Articular chondrocyte of knee joint (primary cell): ENCODE measurements around the gene ST3GAL2. TPM values are rescaled to one million over a fixed set of nuclear protein-coding genes. Genes with fewer than 3 reads are reported as not detected.

Source experiments
- small RNA-seq: library from RNA; depleted of rRNA; stranded (forward); fragments of <200 nt; gene quantifications from one replicate; pipeline ENCODE3, GENCODE V24; 2012
- total RNA-seq: library from RNA; depleted of rRNA; stranded (reverse); fragments of >200 nt; gene quantifications from 2 replicates; pipeline ENCODE4 v1.2.3, GENCODE V29; 2012

ST3GAL2 gene, protein sequence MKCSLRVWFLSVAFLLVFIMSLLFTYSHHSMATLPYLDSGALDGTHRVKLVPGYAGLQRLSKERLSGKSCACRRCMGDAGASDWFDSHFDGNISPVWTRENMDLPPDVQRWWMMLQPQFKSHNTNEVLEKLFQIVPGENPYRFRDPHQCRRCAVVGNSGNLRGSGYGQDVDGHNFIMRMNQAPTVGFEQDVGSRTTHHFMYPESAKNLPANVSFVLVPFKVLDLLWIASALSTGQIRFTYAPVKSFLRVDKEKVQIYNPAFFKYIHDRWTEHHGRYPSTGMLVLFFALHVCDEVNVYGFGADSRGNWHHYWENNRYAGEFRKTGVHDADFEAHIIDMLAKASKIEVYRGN
- total RNA-seq = 17.8 and 23.9 TPM in 2 replicates

DNA sequence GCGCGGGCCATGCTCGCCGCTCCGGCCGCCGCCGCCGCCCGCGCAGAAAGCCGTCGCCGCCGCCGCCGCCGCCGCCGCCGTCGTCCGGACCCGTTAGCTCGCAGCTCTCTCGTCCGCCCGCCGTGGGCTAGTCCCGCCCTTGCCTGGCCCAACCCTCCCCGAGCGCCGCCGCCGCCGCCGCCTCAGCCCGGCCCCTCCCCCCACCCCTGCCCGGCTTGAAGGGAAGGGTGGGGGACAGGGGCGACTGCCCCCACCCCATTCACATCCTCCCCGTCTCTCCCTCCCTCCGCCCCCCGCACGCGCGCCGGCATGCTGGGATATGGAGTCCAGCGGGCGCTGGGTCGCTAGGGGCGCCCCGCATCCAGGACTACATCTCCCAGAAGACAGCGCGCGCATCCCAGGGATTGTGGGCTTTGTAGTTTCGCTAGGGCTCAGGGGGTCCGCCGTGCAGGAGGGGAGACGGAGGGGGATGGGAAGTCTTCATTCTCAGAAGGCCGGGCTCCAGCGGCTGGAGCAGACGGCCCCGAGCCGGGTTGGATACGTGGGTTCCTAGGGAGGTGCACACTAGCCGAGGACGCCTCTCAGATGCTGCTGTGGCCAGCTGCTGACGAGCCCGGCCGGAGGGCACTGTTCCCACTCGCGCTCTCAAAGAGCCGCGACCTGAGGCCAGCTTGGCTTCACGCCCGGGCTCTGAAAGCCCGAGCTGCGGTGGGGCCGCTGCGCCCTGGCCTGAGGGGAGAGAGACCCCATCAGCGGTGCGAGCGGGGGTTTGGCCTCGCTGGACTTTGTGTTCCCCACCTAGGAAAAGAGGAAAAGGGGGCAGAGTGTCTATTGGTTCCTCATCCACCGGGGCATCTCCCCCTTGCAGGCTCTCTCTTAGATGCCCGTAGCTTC lies at the start of gene ST3GAL2:
Gene ST3GAL2 (minus strand): TSS at position 132 of the 894 bp plus-strand sequence. CDS start 40,570 bp downstream, outside the sequence.

DNA sequence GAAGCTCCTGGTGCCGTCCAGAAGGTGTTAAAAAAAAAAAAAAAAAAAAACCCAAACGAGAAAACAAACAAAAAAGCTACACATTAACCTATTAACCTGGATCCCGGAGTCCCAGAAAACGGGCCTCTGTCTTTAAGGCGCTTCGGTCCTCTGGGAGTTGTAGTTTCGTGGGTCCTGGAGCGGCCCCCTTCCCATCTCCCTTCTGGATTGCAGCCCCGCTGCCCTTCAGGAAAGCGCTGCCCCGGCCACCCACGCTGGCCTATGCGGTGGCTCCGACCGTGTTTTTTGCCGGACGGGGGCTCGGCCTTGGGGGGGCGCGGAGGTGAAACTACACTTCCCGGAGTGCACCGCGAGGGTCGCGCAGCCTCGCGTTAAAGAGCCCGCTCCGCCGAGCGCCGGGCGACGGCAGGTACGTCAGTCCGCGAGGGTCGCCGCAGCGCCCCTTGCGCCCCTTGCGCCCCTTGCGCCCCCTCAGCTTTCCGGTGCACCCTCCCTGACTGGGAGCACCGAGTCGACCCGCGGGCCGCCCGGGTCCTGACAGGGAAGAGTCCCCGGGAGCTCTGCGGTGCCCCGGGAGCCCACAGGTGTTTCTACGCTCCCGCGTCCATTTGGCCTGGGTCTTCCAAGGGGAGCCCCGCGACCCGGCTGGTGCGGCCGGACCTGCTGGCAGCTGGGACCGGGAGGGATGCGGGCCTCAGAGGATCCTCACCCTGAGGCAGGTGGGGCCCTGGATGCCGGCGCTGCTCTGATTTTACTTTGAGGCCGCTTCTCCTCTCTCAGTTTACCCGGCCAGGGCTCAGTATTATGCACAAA lies 15.5 kb upstream of the ST3GAL2 start, which contains the start of gene FCSK:
Gene FCSK (plus strand): TSS at position 374 of the 813 bp plus-strand sequence. CDS start 8,596 bp downstream, outside the sequence.

Small RNAs within 50 kb of the gene (small RNA-seq; reads per million reads assigned to genes)
- gene RNU6-23P = not detected
- gene RPS27P26 = not detected

Other genes with a start within 250 kb of the ST3GAL2 start
- gene EXOSC6, start 187.2 kb downstream of the ST3GAL2 start, total RNA-seq = 24.3 and 25.1 TPM in 2 replicates
- gene AARS1, start 149.6 kb downstream of the ST3GAL2 start, total RNA-seq = 103 and 115 TPM in 2 replicates
- gene DDX19B, start 139.9 kb downstream of the ST3GAL2 start, total RNA-seq = 34.8 and 36.3 TPM in 2 replicates
- gene DDX19A, start 92.2 kb downstream of the ST3GAL2 start, total RNA-seq = 36.7 and 36.8 TPM in 2 replicates
- 9.6 and 11.0 TPM in 2 replicates for gene FCSK, start 15.5 kb upstream of the ST3GAL2 start, total RNA-seq
- gene COG4, start 84.5 kb upstream of the ST3GAL2 start, total RNA-seq = 52.9 and 76.6 TPM in 2 replicates
- gene SF3B3, start 84.7 kb upstream of the ST3GAL2 start, total RNA-seq = 149 and 155 TPM in 2 replicates
- 5.7 and 7.1 TPM in 2 replicates for gene IL34, start 207.5 kb upstream of the ST3GAL2 start, total RNA-seq
- gene MTSS2, start 247.0 kb upstream of the ST3GAL2 start, total RNA-seq = 62.7 and 85.7 TPM in 2 replicates